Stimulated activated CD8-positive, alpha-beta memory T cell treated with anti-CD3 and anti-CD28 coated beads, Interleukin-7, amount 100 ng/mL, for 48 hours (primary cell): Measurements from ENCODE around the gene HOXC9.

Source experiments
- DNase-seq, 2 donors: peaks; one replicate each; pipeline ENCODE4 v3.0.0-alpha.2; 2020; ENCODE audit warnings: low read depth in 1 of 2; ENCODE audit errors: extremely low read depth in 1 of 2

The HOXC9 gene

GRCh38 chr12:54051026-54051842 is 51.3 kb downstream of the HOXC9 start:
- no peak for DNase-seq

GRCh38 chr12:54051874-54052437 is 52.0 kb downstream of the HOXC9 start:
- DNase-seq: no peak

GRCh38 chr12:54052438-54053002 is 52.6 kb downstream of the HOXC9 start:
- no peak for DNase-seq
